Uterine smooth muscle cell (primary cell): ENCODE results near the gene MED6. TPM values are rescaled to one million over a fixed set of nuclear protein-coding genes. Genes with fewer than 3 reads are reported as not detected.

ENCODE experiments used
- total RNA-seq: library from RNA; depleted of rRNA; stranded (reverse); fragments of >200 nt; gene quantifications from 2 replicates; pipeline ENCODE4 v1.2.3, GENCODE V29; 2014

The MED6 gene, protein sequence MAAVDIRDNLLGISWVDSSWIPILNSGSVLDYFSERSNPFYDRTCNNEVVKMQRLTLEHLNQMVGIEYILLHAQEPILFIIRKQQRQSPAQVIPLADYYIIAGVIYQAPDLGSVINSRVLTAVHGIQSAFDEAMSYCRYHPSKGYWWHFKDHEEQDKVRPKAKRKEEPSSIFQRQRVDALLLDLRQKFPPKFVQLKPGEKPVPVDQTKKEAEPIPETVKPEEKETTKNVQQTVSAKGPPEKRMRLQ
- 34.4 and 35.9 TPM in 2 replicates for total RNA-seq

DNA sequence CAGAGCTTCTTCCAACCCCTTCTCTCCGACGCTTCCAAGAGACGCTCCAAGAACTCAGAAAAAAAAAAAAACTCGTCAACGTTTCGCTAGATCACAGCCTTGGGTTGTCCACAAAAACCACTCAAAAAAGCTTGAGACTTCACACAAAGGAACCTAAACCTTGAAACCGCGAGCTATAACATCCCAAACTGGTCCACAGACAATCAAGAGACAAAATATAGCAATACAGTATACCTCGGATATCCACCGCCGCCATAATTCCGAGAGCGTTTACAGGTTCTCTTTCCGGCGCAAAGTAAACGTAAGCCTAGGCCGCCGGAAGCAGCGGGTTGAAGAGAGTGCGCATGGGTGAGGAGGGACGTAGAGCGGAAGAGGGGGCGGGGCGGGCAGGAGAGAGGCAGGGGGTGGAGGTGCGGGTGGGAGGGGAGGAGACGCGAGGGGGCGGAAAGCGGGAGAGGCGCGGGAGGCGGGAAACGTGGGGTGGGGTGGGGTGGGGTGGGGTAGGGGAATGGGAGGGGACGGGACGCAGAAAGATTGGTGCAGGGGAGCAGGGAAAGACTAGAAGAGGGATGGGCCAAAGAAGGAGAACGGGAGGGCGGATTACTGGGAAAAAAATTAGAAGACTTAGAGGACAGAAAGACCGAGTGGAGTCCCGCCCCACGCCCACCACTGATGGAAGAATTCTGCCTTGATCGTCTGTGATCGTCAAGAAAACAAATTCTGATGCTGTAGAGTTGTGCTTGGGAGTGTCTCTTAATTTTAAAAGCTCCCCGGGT is at the start of gene MED6:
TSS of gene MED6 (minus strand) at position 274 of the 776 bp plus-strand sequence. CDS start at position 256, 18 bp downstream.

DNA sequence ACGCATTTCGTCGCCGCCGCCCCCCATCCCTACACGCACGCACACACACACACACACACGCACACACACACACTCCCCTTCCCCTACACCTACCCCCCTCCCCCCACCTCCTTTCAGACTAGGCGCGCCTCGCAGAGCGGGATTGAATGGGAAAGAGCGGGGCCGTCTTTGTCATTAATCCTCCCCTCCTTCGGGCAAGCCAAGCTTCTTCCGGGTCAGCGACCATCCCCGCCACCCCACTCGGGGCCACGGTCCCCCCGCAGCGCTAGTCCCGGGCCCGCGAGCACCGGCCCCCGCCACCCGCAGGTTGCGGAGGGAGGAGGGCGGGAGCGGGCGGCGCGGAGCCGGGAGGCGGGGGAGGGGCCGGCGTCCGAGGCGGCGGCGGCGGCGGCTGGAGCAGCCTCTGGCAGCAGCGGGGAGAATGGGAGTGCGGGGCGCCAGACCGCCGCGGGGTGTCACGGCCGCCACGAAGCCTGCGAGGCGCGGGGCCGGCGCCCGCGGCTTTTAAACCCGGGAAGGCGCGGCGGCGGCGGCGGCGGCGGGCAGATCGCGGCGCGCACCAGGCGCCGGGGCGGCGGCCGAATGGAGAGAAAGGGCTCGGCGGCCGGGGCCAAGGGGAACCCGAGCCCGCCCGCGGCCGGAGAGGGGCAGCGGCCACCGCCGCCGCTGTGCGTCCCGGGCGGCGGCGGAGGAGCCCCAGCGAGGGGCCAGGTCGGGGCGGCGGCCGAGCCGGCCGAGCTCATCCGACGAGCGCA is 41.3 kb upstream of the MED6 start, which contains the start of gene TTC9:
TSS of gene TTC9 (plus strand) at position 369 of the 755 bp plus-strand sequence. CDS start at position 583, 214 bp downstream.

DNA sequence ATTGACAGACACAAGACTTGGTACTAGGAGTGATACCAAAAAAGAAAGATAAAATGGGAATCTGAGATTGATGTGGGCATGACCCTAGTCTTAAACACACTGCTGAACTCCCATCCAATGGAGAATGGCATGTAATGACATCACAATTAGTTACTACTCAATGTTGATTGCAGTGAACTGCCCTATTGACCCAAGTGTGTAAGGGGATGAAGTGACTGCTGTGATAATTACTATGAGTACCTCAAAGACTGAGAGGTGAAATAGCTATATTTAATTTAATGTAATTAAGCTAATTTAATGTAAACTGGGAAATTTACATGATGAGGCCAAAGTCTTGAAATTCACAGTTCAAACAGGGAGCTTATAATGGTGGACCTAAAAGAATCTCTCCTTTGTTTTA is 65.6 kb downstream of the MED6 start, which contains the start of gene ADAM20:
TSS of gene ADAM20 (minus strand) at position 101 of the 400 bp plus-strand sequence. CDS start 10,247 bp downstream, outside the sequence.

Other genes with a start within 250 kb of the MED6 start
- 32.2 and 35.0 TPM in 2 replicates for gene COX16, start 241.0 kb downstream of the MED6 start, total RNA-seq
- 17.2 and 17.3 TPM in 2 replicates for gene SYNJ2BP, start 183.6 kb downstream of the MED6 start, total RNA-seq
- gene ADAM21, start 148.5 kb downstream of the MED6 start, total RNA-seq: 0.25 and 0.33 TPM in 2 replicates
- 1.00 and 1.1 TPM in 2 replicates for gene ADAM20, start 65.7 kb downstream of the MED6 start, total RNA-seq
- gene TTC9, start 41.3 kb upstream of the MED6 start, total RNA-seq: under 0.01 TPM in 2 replicates
- gene MAP3K9, start 208.9 kb upstream of the MED6 start, total RNA-seq: 1.4 and 3.5 TPM in 2 replicates